GM21423 (cell line): ENCODE data around the gene TEAD3.

Source experiments
- ATAC-seq: cut with Tn5 transposase; IDR thresholded peaks from one replicate; pipeline ENCODE4 v1.9.1; 2021; ENCODE audit warnings: mild to moderate bottlenecking, moderate library complexity; ENCODE audit not compliant: unreplicated experiment

TEAD3 gene

DNA sequence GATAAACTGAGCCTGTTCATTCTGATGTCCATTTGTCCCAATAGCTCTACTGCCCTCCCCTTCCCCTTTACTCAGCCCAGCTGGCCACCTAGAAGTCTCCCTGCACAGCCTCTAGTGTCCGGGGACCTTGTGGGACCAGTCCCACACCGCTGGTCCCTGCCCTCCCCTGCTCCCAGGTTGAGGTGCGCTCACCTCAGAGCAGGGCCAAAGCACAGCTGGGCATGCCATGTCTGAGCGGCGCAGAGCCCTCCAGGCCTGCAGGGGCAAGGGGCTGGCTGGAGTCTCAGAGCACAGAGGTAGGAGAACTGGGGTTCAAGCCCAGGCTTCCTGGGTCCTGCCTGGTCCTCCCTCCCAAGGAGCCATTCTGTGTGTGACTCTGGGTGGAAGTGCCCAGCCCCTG is 69.4 kb downstream of the TEAD3 start:
- ATAC-seq = no peak

- ATAC-seq = no peak
Observed at GRCh38 chr6:35426074-35426473, 70.8 kb downstream of the TEAD3 start.

DNA sequence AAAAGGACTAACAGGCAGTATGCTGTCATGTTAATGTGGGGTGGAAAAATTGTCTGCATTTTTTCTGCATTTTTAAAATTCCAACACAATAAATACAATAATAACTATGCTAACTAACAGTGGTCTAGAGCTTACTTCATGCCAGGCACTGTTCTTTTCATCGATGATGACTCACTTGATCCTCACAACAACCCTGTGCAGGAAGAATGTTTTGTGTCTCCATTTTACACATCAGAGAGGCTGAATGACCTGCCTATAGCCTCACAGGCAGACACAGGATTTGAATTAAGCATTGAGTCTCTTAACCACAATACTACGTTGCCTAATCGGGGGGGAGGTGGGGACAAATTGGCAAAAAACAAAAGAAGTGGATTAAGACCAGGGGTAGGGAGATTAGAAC is 71.6 kb downstream of the TEAD3 start:
- no peak for ATAC-seq
